Measurements from ENCODE around the gene TMEM253.
A peak's percentile ranks its signal among the peaks of the same experiment; 100 is the strongest.

Gene TMEM253

DNA sequence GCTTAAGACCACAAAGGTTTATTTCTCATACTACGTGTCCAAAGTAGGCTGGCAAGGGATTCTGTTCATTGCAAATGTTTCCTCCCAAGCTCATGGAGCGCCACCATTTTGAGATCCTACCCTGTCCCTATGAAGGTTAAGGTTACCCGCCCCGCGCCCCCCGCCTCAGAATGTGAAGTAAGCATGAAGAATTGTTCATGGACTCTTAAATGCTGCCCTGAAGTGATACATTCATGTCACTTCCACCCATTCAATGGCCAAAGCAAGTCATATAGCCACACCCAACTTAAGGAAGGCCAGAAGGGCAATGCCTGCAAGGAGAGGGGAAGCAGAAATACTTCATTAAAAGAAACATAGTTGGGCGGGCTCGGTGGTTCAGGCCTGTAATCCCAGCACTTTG is 4.2 kb downstream of the TMEM253 start:
- no peak for DNase-seq (ENCODE audit: low read depth)
- peak overlapping the region; percentile 79; the same call in 1 of the 2 replicates for H3K4me3 ChIP-seq (ENCODE audit: low read depth, low read length)
- TF ChIP-seq, protein P1, sequence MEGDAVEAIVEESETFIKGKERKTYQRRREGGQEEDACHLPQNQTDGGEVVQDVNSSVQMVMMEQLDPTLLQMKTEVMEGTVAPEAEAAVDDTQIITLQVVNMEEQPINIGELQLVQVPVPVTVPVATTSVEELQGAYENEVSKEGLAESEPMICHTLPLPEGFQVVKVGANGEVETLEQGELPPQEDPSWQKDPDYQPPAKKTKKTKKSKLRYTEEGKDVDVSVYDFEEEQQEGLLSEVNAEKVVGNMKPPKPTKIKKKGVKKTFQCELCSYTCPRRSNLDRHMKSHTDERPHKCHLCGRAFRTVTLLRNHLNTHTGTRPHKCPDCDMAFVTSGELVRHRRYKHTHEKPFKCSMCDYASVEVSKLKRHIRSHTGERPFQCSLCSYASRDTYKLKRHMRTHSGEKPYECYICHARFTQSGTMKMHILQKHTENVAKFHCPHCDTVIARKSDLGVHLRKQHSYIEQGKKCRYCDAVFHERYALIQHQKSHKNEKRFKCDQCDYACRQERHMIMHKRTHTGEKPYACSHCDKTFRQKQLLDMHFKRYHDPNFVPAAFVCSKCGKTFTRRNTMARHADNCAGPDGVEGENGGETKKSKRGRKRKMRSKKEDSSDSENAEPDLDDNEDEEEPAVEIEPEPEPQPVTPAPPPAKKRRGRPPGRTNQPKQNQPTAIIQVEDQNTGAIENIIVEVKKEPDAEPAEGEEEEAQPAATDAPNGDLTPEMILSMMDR (IDR thresholded peaks at IDR 0.05; ENCODE audit: low read depth, low read length, missing control alignments): no peak

- no peak overlapping the region for H3K4me3 ChIP-seq (ENCODE audit: low read depth, low read length)
- TF ChIP-seq, protein P1 (IDR thresholded peaks at IDR 0.05; ENCODE audit: low read depth, low read length, missing control alignments): no peak
- no peak for DNase-seq (ENCODE audit: low read depth)
These were observed 5.3 kb downstream of the TMEM253 start for GRCh38 chr14:21106176-21106497.

- H3K4me3 ChIP-seq (ENCODE audit: low read depth, low read length): no peak overlapping the region
These were observed 5.8 kb downstream of the TMEM253 start for GRCh38 chr14:21106498-21107282.

GRCh38 chr14:21107283-21107800 is 6.5 kb downstream of the TMEM253 start:
- TF ChIP-seq, protein P1 (IDR thresholded peaks at IDR 0.05; ENCODE audit: low read depth, low read length, missing control alignments): no peak
- H3K4me3 ChIP-seq (ENCODE audit: low read depth, low read length): no peak overlapping the region
- DNase-seq (ENCODE audit: low read depth): no peak

More at GRCh38 chr14:21106498-21107282, 5.8 kb downstream of the TMEM253 start:
- TF ChIP-seq, protein P1 (IDR thresholded peaks at IDR 0.05; ENCODE audit: low read depth, low read length, missing control alignments): peak; percentile 90
- DNase-seq (ENCODE audit: low read depth): no peak

- no peak overlapping the region for H3K4me3 ChIP-seq (ENCODE audit: low read depth, low read length)
- DNase-seq (ENCODE audit: low read depth): no peak
- TF ChIP-seq, protein P1 (IDR thresholded peaks at IDR 0.05; ENCODE audit: low read depth, low read length, missing control alignments): no peak
These were observed 7.9 kb downstream of the TMEM253 start for GRCh38 chr14:21108791-21109190.

GRCh38 chr14:21109377-21110138 is 8.7 kb downstream of the TMEM253 start:
- DNase-seq (ENCODE audit: low read depth): no peak
- H3K4me3 ChIP-seq (ENCODE audit: low read depth, low read length): no peak overlapping the region
- TF ChIP-seq, protein P1 (IDR thresholded peaks at IDR 0.05; ENCODE audit: low read depth, low read length, missing control alignments): no peak
